ENCODE data around the gene ALS2. TPM values are rescaled to one million over a fixed set of nuclear protein-coding genes. Genes with fewer than 3 reads are reported as not detected.
A peak's percentile ranks its signal among the peaks of the same experiment; 100 is the strongest.
"Not testable (repeated sequence)": the region's sequence is repeated elsewhere in the genome, so short reads cannot be mapped to it uniquely, and the experiment has no call there.

The ALS2 gene
- total and polyA plus RNA-seq, 9 donors = 6.1 to 18.5 (median 15.0) TPM

- intact Hi-C loops (cut with DNase I) = loop anchor here in 2 of 4 donors (5.0 to 10.0 kb wide), 2 partner anchors 43 to 45 kb away; no protein-coding TSS in a partner anchor
- DNase-seq = no peak
- Histone ChIP-seq H3K36me3 (no peaks in the 10 kb centered on the region), H3K9me3 (no peaks in the 10 kb centered on the region), H3K4me3 (no peak overlapping the region), H3K27ac (no peak overlapping the region), H3K27me3 (no peaks in the 10 kb centered on the region), H3K4me1 (ENCODE audit: insufficient read depth) (peaks cover 7% of the 10 kb centered on the region)
- WGBS, 3 donors = 67 to 83% (median 73%) methylated on average over 4 of the region's 4 CpGs
- TF ChIP-seq CTCF (IDR thresholded peaks at IDR 0.05) = no peak
- no peak for TF ChIP-seq EP300 (IDR thresholded peaks at IDR 0.05)
- TF ChIP-seq POLR2A (IDR thresholded peaks at IDR 0.05) = no peak
Measured at GRCh38 chr2:201809633-201810032, 28.9 kb upstream of the ALS2 start.

- TF ChIP-seq EP300 (IDR thresholded peaks at IDR 0.05) = no peak
- TF ChIP-seq CTCF (IDR thresholded peaks at IDR 0.05) = no peak
- TF ChIP-seq POLR2A (IDR thresholded peaks at IDR 0.05) = no peak
- Histone ChIP-seq H3K4me3 (no peak overlapping the region), H3K4me1 (ENCODE audit: insufficient read depth) (peaks cover 7% of the 10 kb centered on the region), H3K9me3 (no peaks in the 10 kb centered on the region), H3K27ac (peak overlapping the region in 1 of 2 donors; percentile 67), H3K36me3 (no peaks in the 10 kb centered on the region), H3K27me3 (no peaks in the 10 kb centered on the region)
- intact Hi-C loops (cut with DNase I) = loop anchor here in 1 of 4 donors (10.0 kb wide), 1 partner anchor 47 kb away; no protein-coding TSS in a partner anchor
- DNase-seq = no peak
- WGBS, 3 donors = 13 to 27% (median 20%) methylated on average over 2 of the region's 2 CpGs
Measured at GRCh38 chr2:201808027-201808426, 27.3 kb upstream of the ALS2 start.

GRCh38 chr2:201807452-201807999 lies 26.8 kb upstream of the ALS2 start:
- TF ChIP-seq POLR2A (IDR thresholded peaks at IDR 0.05) (no peak), CTCF (IDR thresholded peaks at IDR 0.05) (no peak), EP300 (IDR thresholded peaks at IDR 0.05) (no peak)
- 13 to 16% (median 14%) methylated on average over 8 of the region's 8 CpGs for WGBS, 3 donors
- Histone ChIP-seq H3K4me1 (ENCODE audit: insufficient read depth) (peaks cover 7% of the 10 kb centered on the region), H3K4me3 (no peak overlapping the region), H3K27me3 (no peaks in the 10 kb centered on the region), H3K9me3 (no peaks in the 10 kb centered on the region), H3K36me3 (no peaks in the 10 kb centered on the region), H3K27ac (peak overlapping the region; percentile 9 to 67)
- peak; percentile 32 to 70 (median 51) for DNase-seq
- intact Hi-C loops (cut with DNase I) = loop anchor here in 1 of 4 donors (10.0 kb wide), 1 partner anchor 47 kb away; no protein-coding TSS in a partner anchor

- Histone ChIP-seq H3K4me3 (no peak within 1 kb of the TSS), H3K4me1 (ENCODE audit: insufficient read depth) (peaks cover 7% of the 10 kb centered on the region), H3K9me3 (no peaks in the 10 kb centered on the region), H3K27ac (peak within 1 kb of the TSS; percentile 9 to 67), H3K36me3 (no peaks in the 10 kb centered on the region), H3K27me3 (no peaks in the 10 kb centered on the region)
- intact Hi-C loops (cut with DNase I) = loop anchor here in 1 of 4 donors (10.0 kb wide), 1 partner anchor 48 kb away; no protein-coding TSS in a partner anchor
- peak; percentile 52 to 77 (median 67) for DNase-seq
- 3 to 4% (median 4%) methylated on average over 10 of the region's 10 CpGs for WGBS, 3 donors
- TF ChIP-seq CTCF (IDR thresholded peaks at IDR 0.05) (no peak), POLR2A (IDR thresholded peaks at IDR 0.05) (no peak), EP300 (IDR thresholded peaks at IDR 0.05) (no peak)
Measured at GRCh38 chr2:201806442-201807170, 25.9 kb upstream of the ALS2 start, which contains the start of gene CDK15. TSS of gene CDK15 (plus strand) at chr2:201806537. CDS start at chr2:201806665, 128 bp downstream.

GRCh38 chr2:201798914-201799285 lies 18.2 kb upstream of the ALS2 start:
- H3K4me1 ChIP-seq (ENCODE audit: insufficient read depth); H3K9me3 ChIP-seq; H3K4me3 ChIP-seq; H3K27me3 ChIP-seq; H3K36me3 ChIP-seq; H3K27ac ChIP-seq; DNase-seq: not testable (repeated sequence)
- intact Hi-C loops (cut with DNase I) = loop anchor here in 3 of 4 donors (5.0 kb wide), 3 partner anchors 58 to 378 kb away; partner anchors contain the start of gene FZD7 (in 1 of the 3)
- WGBS, 3 donors = 70 to 75% (median 71%) methylated on average over 2 of the region's 2 CpGs

All from ovary (tissue), 9 donors.